Stomach (tissue), 9 donors: ENCODE results near the gene SH3BP4. TPM values are rescaled to one million over a fixed set of nuclear protein-coding genes. Genes with fewer than 3 reads are reported as not detected.

Source experiments
- DNase-seq, 2 donors: peaks; one replicate each; pipeline versions ENCODE4 v3.0.0 to v3.0.0-alpha.2; 2013 to 2019
- H3K27ac ChIP-seq, 5 donors: fragments of 200-600 bp in 4 of 5; sonication (generic) in 4 of 5; one replicate each; pipeline ENCODE4 v1.5.1; 2013 to 2019; ENCODE audit warnings: mild to moderate bottlenecking in 1 of 5, moderate library complexity in 1 of 5
- H3K27me3 ChIP-seq, 3 donors: fragments of 200-600 bp; sonication (generic); one replicate each; pipeline ENCODE4 v1.5.1; 2017 to 2019; ENCODE audit warnings: mixed run types in 1 of 3
- H3K36me3 ChIP-seq, 4 donors: fragments of 200-600 bp; sonication (generic); 1 replicate in 3 of 4; 2 replicates in 1 of 4; pipeline ENCODE4 v1.5.1; 2016 to 2019
- H3K4me1 ChIP-seq, 4 donors: fragments of 200-600 bp; sonication (generic); one replicate each; pipeline ENCODE4 v1.5.1; 2016 to 2019
- H3K4me3 ChIP-seq, 4 donors: fragments of 200-600 bp; sonication (generic) in 3 of 4; one replicate each; pipeline ENCODE4 v1.5.1; 2016 to 2019; ENCODE audit warnings: mild to moderate bottlenecking in 1 of 4
- H3K9me3 ChIP-seq, 4 donors: fragments of 200-600 bp; sonication (generic); one replicate each; pipeline ENCODE4 v1.5.1; 2016 to 2019
- CTCF ChIP-seq, 7 experiments: fragments of 450-650 bp in 4 of 7; fragments of 200-600 bp in 3 of 7; sonication (generic) in 3 of 7; IDR thresholded peaks; one replicate each; pipeline ENCODE4 v1.5.1; 2016 to 2019; ENCODE audit warnings: antibody characterized with exemption in 7 of 7, control low read depth in 2 of 7, mild to moderate bottlenecking in 1 of 7
- EP300 ChIP-seq: sonication (generic); formaldehyde crosslinking; IDR thresholded peaks from one replicate; pipeline ENCODE4 v1.6.1; 2017; ENCODE audit warnings: antibody characterized with exemption
- POLR2A ChIP-seq, 4 donors: fragments of 450-650 bp; IDR thresholded peaks; one replicate each; pipeline ENCODE4 v1.6.1; 2016; ENCODE audit warnings: antibody characterized with exemption in 4 of 4, control low read depth in 2 of 4, mild to moderate bottlenecking in 1 of 4, moderate library complexity in 1 of 4
- POLR2AphosphoS5 ChIP-seq, 3 donors: sonication (generic); formaldehyde crosslinking; IDR thresholded peaks; one replicate each; pipeline ENCODE4 v1.6.1; 2016; ENCODE audit warnings: antibody characterized with exemption in 3 of 3
- WGBS, 5 donors: extraction: QIAGEN DNeasy Blood & Tissue Kit in 3 of 5; methylation state at CpG; one replicate each; pipeline versions ENCODE4 v1.1.5 to v1.1.7; 2013 to 2018; 5-methylcytosine and 5-hydroxymethylcytosine counted together
- intact Hi-C: fragments of 100-400 bp; cut with DNase I; formaldehyde crosslinking; loops from one replicate; pipeline ENCODE4 v1.15.1; 2023; ENCODE audit warnings: low total_unique reads
- polyA plus RNA-seq, 3 donors: library from polyadenylated mRNA; stranded (reverse); fragments of 200-250 nt; gene quantifications; one replicate each; pipeline ENCODE4 v1.2.3, GENCODE V29; 2013
- total RNA-seq, 5 donors: library from RNA; depleted of rRNA; stranded (reverse); fragments of >200 nt; gene quantifications; one replicate each; pipeline versions ENCODE4 v1.1.0 to v1.2.3, GENCODE V29; 2014 to 2016
- donor health status: healthy with polysubstance abuse.
- donor health status: Bipolar disorder and iron deficiency.
- donor health status: healthy.

SH3BP4 gene
- total and polyA plus RNA-seq, 8 donors: 10.2 to 54.0 (median 18.8) TPM

GRCh38 chr2:234958746-234959395 lies 7.1 kb downstream of the SH3BP4 start:
- Histone ChIP-seq H3K27ac (peak overlapping the region in 2 of 5 donors; percentile 8 to 39), H3K4me1 (peaks cover 23 to 68% (median 46%) of the 10 kb centered on the region in 4 donors), H3K36me3 (no peaks in the 10 kb centered on the region), H3K27me3 (peaks cover 0 to 5% (median 0%) of the 10 kb centered on the region in 3 donors), H3K9me3 (no peaks in the 10 kb centered on the region), H3K4me3 (no peak overlapping the region)
- no peak for DNase-seq
- TF ChIP-seq POLR2A (IDR thresholded peaks at IDR 0.05) (no peak), POLR2AphosphoS5 (IDR thresholded peaks at IDR 0.05) (no peak), CTCF (IDR thresholded peaks at IDR 0.05) (no peak), EP300 (no peak)
- WGBS, 5 donors: 73 to 87% (median 77%) methylated on average over 10 of the region's 10 CpGs
- intact Hi-C loops: loop anchor here (10.0 kb wide), 1 partner anchor 86 kb away; no protein-coding TSS in a partner anchor

- peak overlapping the region in 3 of 5 donors; percentile 11 to 43 (median 34) for H3K27ac ChIP-seq
- WGBS, 5 donors: 61 to 72% (median 64%) methylated on average over 13 of the region's 13 CpGs
These were observed 8.6 kb downstream of the SH3BP4 start for GRCh38 chr2:234960175-234961088.

GRCh38 chr2:234961784-234962183 lies 10.0 kb downstream of the SH3BP4 start:
- Histone ChIP-seq H3K9me3 (no peaks in the 10 kb centered on the region), H3K36me3 (no peaks in the 10 kb centered on the region), H3K4me1 (peaks cover 4 to 55% (median 23%) of the 10 kb centered on the region in 4 donors), H3K27me3 (no peaks in the 10 kb centered on the region), H3K4me3 (no peak overlapping the region), H3K27ac (no peak overlapping the region)
- intact Hi-C loops: no loop called here
- no peak for DNase-seq
- 46 to 75% (median 66%) methylated on average over 2 of the region's 2 CpGs for WGBS, 5 donors
- TF ChIP-seq EP300: no peak
- TF ChIP-seq POLR2AphosphoS5 (IDR thresholded peaks at IDR 0.05): no peak
- no peak for TF ChIP-seq CTCF (IDR thresholded peaks at IDR 0.05)
- TF ChIP-seq POLR2A (IDR thresholded peaks at IDR 0.05): no peak

More at GRCh38 chr2:234960175-234961088, 8.6 kb downstream of the SH3BP4 start:
- intact Hi-C loops: no loop called here
- TF ChIP-seq POLR2AphosphoS5 (IDR thresholded peaks at IDR 0.05): no peak
- TF ChIP-seq POLR2A (IDR thresholded peaks at IDR 0.05): no peak
- no peak for TF ChIP-seq CTCF (IDR thresholded peaks at IDR 0.05)
- TF ChIP-seq EP300: no peak
- Histone ChIP-seq H3K9me3 (no peaks in the 10 kb centered on the region), H3K36me3 (no peaks in the 10 kb centered on the region), H3K4me1 (peaks cover 8 to 66% (median 35%) of the 10 kb centered on the region in 4 donors), H3K4me3 (no peak overlapping the region), H3K27me3 (no peaks in the 10 kb centered on the region)
- DNase-seq: no peak
